HG03196 (cell line): ENCODE data around the gene CRTAC1.

Experiments
- ATAC-seq: cut with Tn5 transposase; IDR thresholded peaks from one replicate; pipeline ENCODE4 v1.9.1; 2021; ENCODE audit not compliant: unreplicated experiment

Gene CRTAC1

GRCh38 chr10:97925308-97925938 lies 105.0 kb downstream of the CRTAC1 start:
- ATAC-seq, result no peak

GRCh38 chr10:97924678-97925077 lies 105.7 kb downstream of the CRTAC1 start:
- no peak for ATAC-seq

DNA sequence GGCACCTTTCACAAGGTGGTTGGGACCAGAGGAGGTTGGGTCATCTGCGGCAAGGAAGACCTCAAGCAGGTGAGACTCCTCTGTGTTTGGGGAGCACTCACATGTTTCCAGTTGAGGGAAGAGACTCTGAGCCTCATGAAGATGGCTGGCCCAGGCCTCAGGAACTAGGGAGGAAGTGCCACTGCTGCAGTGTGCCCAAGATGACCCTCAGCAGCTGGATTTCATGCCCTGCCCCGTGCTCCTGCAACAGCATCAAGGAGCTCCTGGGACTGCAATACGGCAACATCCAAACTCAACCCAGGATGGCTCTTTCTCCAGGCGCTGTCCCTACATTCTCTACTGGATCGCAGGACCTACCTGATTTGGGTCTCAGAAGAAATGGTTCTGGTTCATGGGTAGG lies 106.9 kb downstream of the CRTAC1 start:
- no peak for ATAC-seq

DNA sequence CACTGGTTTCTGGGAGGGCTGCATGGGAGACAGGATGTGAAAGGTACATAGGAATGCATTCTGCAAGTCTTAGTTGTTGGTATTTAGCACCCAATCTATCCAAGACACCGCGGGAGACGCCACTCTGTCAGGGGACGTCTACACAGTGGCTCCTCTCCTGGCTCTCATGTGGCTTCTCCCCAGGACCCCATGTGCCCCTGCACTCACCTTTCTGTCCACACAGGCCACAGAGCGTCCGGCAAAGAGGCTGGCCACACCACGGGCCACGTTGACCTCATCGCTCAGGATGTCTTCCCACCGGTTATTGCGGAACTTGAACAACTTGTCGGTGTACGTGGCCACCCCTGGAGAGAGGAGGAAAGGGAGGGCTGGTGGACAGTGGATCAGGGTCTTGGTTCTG lies 107.4 kb downstream of the CRTAC1 start:
- ATAC-seq, result no peak

GRCh38 chr10:97922022-97922758 lies 108.2 kb downstream of the CRTAC1 start:
- ATAC-seq, result no peak

DNA sequence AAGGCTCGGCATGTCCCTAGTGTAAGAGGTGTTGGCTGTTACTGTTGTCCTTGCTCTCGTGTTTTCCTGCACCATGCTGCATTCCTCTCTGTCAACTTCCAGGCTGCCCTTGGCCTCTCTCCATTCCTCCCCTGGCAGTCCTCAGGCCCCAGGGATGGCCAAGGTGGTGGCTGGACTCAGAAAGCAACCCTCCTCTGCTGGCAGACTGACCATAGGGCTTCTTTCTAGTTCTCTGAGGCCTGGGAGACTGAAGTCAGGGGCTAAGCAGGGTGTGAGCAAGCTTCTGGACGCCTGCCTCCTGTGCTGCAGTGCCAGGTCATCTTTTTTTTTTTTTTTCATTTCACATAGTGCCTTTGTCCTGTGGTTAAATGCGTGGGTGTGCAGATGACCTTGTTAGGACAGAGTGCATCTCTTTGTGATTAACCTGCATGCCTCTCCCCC lies 108.8 kb downstream of the CRTAC1 start:
- no peak for ATAC-seq

DNA sequence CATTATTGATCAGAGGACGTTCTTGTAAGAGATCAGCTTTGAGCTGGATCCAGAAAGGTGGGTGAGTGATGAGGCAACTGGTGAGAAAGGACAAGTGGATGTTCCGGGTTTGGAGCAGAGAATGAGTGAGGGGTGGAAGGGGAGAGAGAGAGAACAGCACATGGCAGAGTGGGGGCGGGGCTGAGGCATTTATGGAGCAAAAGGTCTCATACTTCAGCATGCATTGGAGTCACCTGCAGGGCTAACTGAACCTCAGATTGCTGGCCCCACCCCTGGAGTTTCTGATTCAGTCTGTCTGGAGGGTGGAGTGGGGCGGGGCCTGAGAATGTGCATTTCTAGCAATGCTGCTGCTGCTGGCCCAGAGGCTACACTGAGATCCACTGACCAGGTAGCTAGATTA lies 109.6 kb downstream of the CRTAC1 start:
- ATAC-seq, result no peak

GRCh38 chr10:97919012-97919411 lies 111.4 kb downstream of the CRTAC1 start:
- ATAC-seq, result no peak

GRCh38 chr10:97916586-97916985 lies 113.8 kb downstream of the CRTAC1 start:
- ATAC-seq, result no peak

DNA sequence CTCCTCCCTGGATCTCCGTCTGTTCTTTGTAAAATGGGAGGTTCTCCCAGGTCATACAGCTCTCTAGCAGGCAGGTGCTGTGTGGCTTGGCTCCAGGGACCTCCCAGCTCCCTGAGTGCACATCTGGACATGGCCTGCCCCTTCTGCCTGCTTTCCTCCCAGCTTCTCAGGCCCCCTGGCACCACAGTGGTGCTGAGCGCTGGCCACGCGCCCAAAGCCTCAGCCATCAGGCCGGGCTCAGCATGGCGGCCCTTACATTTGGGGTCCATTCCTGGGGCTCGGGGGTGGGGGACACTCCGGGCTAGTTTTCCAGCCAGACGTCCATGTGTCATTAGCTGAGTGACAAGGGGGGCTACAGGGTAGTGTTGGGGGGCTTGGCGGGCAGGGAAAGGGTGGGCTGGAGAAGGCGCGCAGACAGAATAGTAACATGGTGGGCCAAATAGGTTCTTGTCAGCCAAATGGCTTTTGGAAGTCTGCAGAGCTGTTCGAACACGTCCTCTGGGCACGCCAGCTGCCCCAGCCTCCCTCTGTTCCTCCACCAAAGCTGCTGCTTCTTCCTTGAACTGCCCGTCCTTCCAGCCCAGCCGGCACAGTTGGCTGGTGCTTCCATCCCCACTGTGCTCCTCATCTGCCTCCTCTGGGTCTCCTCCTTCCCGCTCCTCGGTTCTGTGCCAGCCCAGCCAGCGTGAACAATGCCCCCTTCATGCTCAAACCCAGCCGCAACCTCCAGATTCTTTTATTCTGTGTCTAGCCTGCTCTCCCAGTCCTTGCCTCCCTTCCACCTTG lies 114.9 kb downstream of the CRTAC1 start:
- no peak for ATAC-seq

DNA sequence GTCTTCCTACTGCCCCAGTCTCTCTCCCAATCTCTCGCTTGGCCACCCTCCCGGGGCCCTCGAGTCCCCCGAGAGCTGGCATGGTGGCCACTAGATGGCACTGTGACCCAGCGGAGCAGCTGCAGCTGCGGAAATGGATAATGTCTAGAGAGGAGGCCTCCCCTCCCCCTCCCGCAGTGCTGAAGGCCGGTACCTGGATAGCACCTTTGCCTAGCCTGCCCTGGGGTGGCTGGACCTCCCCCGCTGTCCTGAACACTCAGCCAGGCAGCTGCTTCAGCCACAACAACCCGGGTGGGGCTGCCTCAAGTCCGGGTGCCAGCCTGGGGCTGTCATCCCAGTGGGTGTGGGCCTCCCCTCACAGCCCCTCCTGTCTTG lies 115.6 kb downstream of the CRTAC1 start:
- no peak for ATAC-seq

- no peak for ATAC-seq
Observed at GRCh38 chr10:97914171-97914836, 116.1 kb downstream of the CRTAC1 start.

- no peak for ATAC-seq
Observed at GRCh38 chr10:97913614-97914013, 116.8 kb downstream of the CRTAC1 start.

DNA sequence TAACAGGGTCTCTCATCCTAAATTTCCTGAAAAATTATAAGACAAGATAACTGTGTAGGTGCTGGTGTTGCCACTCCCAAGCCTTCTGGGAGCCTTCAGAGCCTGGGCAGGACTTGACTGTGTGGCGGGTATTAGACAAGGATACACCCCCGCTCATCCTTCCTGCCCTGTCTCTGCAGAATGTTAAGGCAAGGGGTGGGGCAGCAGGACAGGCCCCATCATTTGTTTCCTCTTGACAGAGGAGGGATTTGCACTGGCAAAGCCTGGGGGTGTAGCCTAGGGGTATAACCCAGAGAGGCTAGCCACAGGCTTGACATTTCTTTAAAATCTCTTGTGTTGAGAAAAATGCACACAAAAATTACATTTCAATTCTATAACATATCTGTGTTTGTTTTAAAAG lies 117.2 kb downstream of the CRTAC1 start:
- no peak for ATAC-seq

DNA sequence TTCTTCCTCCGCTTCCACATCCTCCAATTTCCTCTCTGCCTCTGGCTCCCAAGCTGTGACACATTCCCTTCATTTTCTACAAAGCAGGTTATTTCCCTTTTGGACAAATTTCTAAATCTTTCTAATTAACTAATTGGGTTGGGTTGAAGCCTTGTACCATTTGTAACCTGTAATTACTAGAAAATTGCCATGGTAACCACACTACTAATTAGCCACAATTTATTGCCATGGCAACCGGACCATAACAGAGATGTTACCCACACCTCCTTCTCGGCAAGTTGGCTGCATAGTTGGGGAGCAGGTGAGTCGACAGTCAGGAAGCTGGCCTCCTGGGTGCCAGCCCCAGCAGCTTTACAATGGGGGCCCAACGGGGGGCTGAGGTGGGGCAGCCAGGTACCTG lies 119.2 kb downstream of the CRTAC1 start:
- no peak for ATAC-seq

GRCh38 chr10:97910661-97911060 lies 119.8 kb downstream of the CRTAC1 start:
- ATAC-seq, result no peak

DNA sequence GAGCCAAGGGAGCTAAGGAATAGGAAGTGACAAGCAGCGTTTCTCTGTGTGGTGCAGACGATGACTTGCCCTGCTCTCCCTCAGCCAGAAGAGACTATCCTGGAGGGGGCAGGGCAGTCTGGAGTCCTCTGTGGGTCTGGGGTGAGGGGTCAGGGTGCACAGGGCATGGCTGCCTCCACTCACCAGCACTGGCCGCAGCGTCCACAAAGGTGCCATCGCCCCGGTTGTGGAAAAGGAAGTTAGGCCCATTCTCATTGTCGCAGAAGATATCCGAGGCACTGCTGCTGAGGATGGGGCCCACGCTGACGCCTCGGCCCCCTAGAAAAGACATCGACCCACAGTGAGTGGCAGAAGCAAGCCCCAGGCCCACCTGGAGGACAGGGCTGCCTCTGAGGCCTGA lies 122.6 kb downstream of the CRTAC1 start:
- ATAC-seq, result no peak

GRCh38 chr10:97907211-97907610 lies 123.2 kb downstream of the CRTAC1 start:
- no peak for ATAC-seq

DNA sequence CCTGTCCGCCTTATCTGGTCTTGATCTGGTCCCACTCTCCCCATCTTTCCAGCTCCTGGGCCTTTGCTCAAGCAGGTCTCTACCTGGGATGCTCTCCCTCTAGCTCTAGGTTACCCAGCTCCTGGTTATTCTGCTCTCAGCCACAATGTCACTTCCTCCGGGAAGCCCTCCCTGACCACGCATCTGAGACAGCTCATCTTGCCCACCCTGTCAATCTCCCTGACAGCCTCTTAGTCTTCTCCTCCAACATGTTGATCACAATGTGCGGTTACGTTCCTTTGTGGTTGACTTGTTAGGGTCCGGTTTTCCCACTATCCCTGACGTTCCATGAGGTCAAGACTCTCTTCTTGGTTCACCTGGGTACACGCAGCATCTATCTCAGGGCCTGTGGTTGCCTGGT lies 125.1 kb downstream of the CRTAC1 start:
- no peak for ATAC-seq

- no peak for ATAC-seq
Observed at GRCh38 chr10:97904576-97904975, 125.8 kb downstream of the CRTAC1 start.

GRCh38 chr10:97904018-97904381 lies 126.4 kb downstream of the CRTAC1 start:
- ATAC-seq, result no peak
